ENCODE results near the gene PCDHB11.
"Not testable (repeated sequence)": the region's sequence is repeated elsewhere in the genome, so short reads cannot be mapped to it uniquely, and the experiment has no call there.

The PCDHB11 gene

GRCh38 chr5:141199359-141200235 is at the start of gene PCDHB11:
PCDHB11 (plus strand) TSS chr5:141199627; CDS start chr5:141199775, 148 bp downstream.
- DNase-seq (ENCODE audit: low spot score) = no peak

GRCh38 chr5:141149812-141150211 is 49.6 kb upstream of the PCDHB11 start, which contains the start of gene PCDHB6:
PCDHB6 (plus strand) TSS chr5:141150057; CDS start chr5:141150258, 201 bp downstream.
- peak; percentile 0 for DNase-seq (ENCODE audit: low spot score)

GRCh38 chr5:141150224-141150992 is 49.0 kb upstream of the PCDHB11 start:
- DNase-seq (ENCODE audit: low spot score) = no peak

GRCh38 chr5:141150993-141151325 is 48.5 kb upstream of the PCDHB11 start:
- DNase-seq (ENCODE audit: low spot score) = no peak

GRCh38 chr5:141151632-141152031 is 47.8 kb upstream of the PCDHB11 start:
- DNase-seq (ENCODE audit: low spot score) = not testable (repeated sequence)

GRCh38 chr5:141152096-141152495 is 47.3 kb upstream of the PCDHB11 start:
- DNase-seq (ENCODE audit: low spot score) = not testable (repeated sequence)

- no peak for DNase-seq (ENCODE audit: low spot score)
Measured at GRCh38 chr5:141155540-141156374, 43.7 kb upstream of the PCDHB11 start.

GRCh38 chr5:141157356-141157755 is 42.1 kb upstream of the PCDHB11 start:
- not testable (repeated sequence) for DNase-seq (ENCODE audit: low spot score)

- DNase-seq (ENCODE audit: low spot score) = not testable (repeated sequence)
Measured at GRCh38 chr5:141157901-141158300, 41.5 kb upstream of the PCDHB11 start.

- no peak for DNase-seq (ENCODE audit: low spot score)
Measured at GRCh38 chr5:141172381-141173204, 26.8 kb upstream of the PCDHB11 start, which contains the start of gene PCDHB7. PCDHB7 (plus strand) TSS chr5:141172644; CDS start chr5:141172836, 192 bp downstream.

- DNase-seq (ENCODE audit: low spot score) = not testable (repeated sequence)
Measured at GRCh38 chr5:141174291-141175104, 24.9 kb upstream of the PCDHB11 start.

- no peak for DNase-seq (ENCODE audit: low spot score)
Measured at GRCh38 chr5:141175933-141176332, 23.5 kb upstream of the PCDHB11 start.

GRCh38 chr5:141177577-141178191 is 21.7 kb upstream of the PCDHB11 start, which contains the start of gene PCDHB8:
PCDHB8 (plus strand) TSS chr5:141177790; CDS start chr5:141178035, 245 bp downstream.
- DNase-seq (ENCODE audit: low spot score) = not testable (repeated sequence)

GRCh38 chr5:141179371-141179770 is 20.1 kb upstream of the PCDHB11 start:
- not testable (repeated sequence) for DNase-seq (ENCODE audit: low spot score)

- DNase-seq (ENCODE audit: low spot score) = not testable (repeated sequence)
Measured at GRCh38 chr5:141179876-141180275, 19.6 kb upstream of the PCDHB11 start.

GRCh38 chr5:141180313-141180712 is 19.1 kb upstream of the PCDHB11 start:
- DNase-seq (ENCODE audit: low spot score) = no peak

GRCh38 chr5:141182248-141182647 is 17.2 kb upstream of the PCDHB11 start, which contains the start of gene PCDHB16:
PCDHB16 (plus strand) TSS chr5:141182387; CDS start chr5:141182560, 173 bp downstream.
- DNase-seq (ENCODE audit: low spot score) = no peak

GRCh38 chr5:141184117-141184855 is 15.1 kb upstream of the PCDHB11 start:
- DNase-seq (ENCODE audit: low spot score) = not testable (repeated sequence)
